ENCODE results near the gene SPATA46. TPM values are rescaled to one million over a fixed set of nuclear protein-coding genes. Genes with fewer than 3 reads are reported as not detected.

SPATA46 gene
- total RNA-seq, 2 experiments from 2014 or later = not detected

- ChIA-PET CTCF (interaction anchor here (0.9 kb wide), 1 partner anchor 14 kb away, joined by 3 read pairs; no protein-coding TSS in a partner anchor), POLR2A (no interaction called here)
- Mint-ChIP-seq H3K9me3 (ENCODE audit: low read depth) (no peaks in the 10 kb centered on the region), H3K4me3 (no peak overlapping the region), H3K27me3 (peaks cover 2% of the 10 kb centered on the region), H3K36me3 (ENCODE audit: low read depth) (no peaks in the 10 kb centered on the region), H3K27ac (no peak overlapping the region), H3K4me1 (no peaks in the 10 kb centered on the region)
- DNase-seq (no peak), ATAC-seq (no peak)
- intact Hi-C loops (cut with DNase I, micrococcal nuclease) = no loop called here
These were observed 34.1 kb downstream of the SPATA46 start for GRCh38 chr1:162342452-162342983.

GRCh38 chr1:162336621-162337285 is 39.9 kb downstream of the SPATA46 start:
- Mint-ChIP-seq H3K4me3 (no peak overlapping the region), H3K27ac (no peak overlapping the region), H3K36me3 (ENCODE audit: low read depth) (no peaks in the 10 kb centered on the region), H3K4me1 (no peaks in the 10 kb centered on the region), H3K27me3 (peaks cover 5% of the 10 kb centered on the region), H3K9me3 (ENCODE audit: low read depth) (no peaks in the 10 kb centered on the region)
- no peak for DNase-seq
- CTCF ChIA-PET = no interaction called here
- POLR2A ChIA-PET = no interaction called here
- ATAC-seq = no peak
- intact Hi-C loops (cut with DNase I, micrococcal nuclease) = no loop called here

GRCh38 chr1:162335126-162335525 is 41.5 kb downstream of the SPATA46 start:
- ChIA-PET POLR2A (no interaction called here), CTCF (interaction anchor here (0.7 kb wide), 1 partner anchor 8 kb away, joined by 3 read pairs; no protein-coding TSS in a partner anchor)
- Mint-ChIP-seq H3K4me1 (no peaks in the 10 kb centered on the region), H3K27ac (no peak overlapping the region), H3K4me3 (no peak overlapping the region), H3K36me3 (ENCODE audit: low read depth) (no peaks in the 10 kb centered on the region), H3K9me3 (ENCODE audit: low read depth) (no peaks in the 10 kb centered on the region), H3K27me3 (peaks cover 6% of the 10 kb centered on the region)
- DNase-seq (no peak), ATAC-seq (no peak)
- intact Hi-C loops (cut with DNase I, micrococcal nuclease) = no loop called here

GRCh38 chr1:162333991-162334390 is 42.7 kb downstream of the SPATA46 start:
- H3K4me1 Mint-ChIP-seq = no peaks in the 10 kb centered on the region
- peaks cover 6% of the 10 kb centered on the region for H3K27me3 Mint-ChIP-seq
- no peak overlapping the region for H3K27ac Mint-ChIP-seq
- ChIA-PET CTCF (no interaction called here), POLR2A (no interaction called here)
- no peaks in the 10 kb centered on the region for H3K9me3 Mint-ChIP-seq (ENCODE audit: low read depth)
- no peak for DNase-seq
- H3K4me3 Mint-ChIP-seq = no peak overlapping the region
- no peak for ATAC-seq
- intact Hi-C loops (cut with DNase I, micrococcal nuclease) = no loop called here
- no peaks in the 10 kb centered on the region for H3K36me3 Mint-ChIP-seq (ENCODE audit: low read depth)

- ATAC-seq = no peak
- H3K9me3 Mint-ChIP-seq (ENCODE audit: low read depth) = no peaks in the 10 kb centered on the region
- no peak overlapping the region for H3K4me3 Mint-ChIP-seq
- H3K27me3 Mint-ChIP-seq = peaks cover 4% of the 10 kb centered on the region
- DNase-seq = no peak
- CTCF ChIA-PET = no interaction called here
- H3K4me1 Mint-ChIP-seq = no peaks in the 10 kb centered on the region
- POLR2A ChIA-PET = no interaction called here
- H3K27ac Mint-ChIP-seq = no peak overlapping the region
- no peaks in the 10 kb centered on the region for H3K36me3 Mint-ChIP-seq (ENCODE audit: low read depth)
- intact Hi-C loops (cut with DNase I, micrococcal nuclease) = no loop called here
These were observed 46.8 kb downstream of the SPATA46 start for GRCh38 chr1:162329826-162330225.

GRCh38 chr1:162328512-162328911 is 48.1 kb downstream of the SPATA46 start:
- Mint-ChIP-seq H3K27me3 (peaks cover 4% of the 10 kb centered on the region), H3K36me3 (ENCODE audit: low read depth) (no peaks in the 10 kb centered on the region), H3K4me3 (no peak overlapping the region), H3K4me1 (no peaks in the 10 kb centered on the region), H3K9me3 (ENCODE audit: low read depth) (no peaks in the 10 kb centered on the region), H3K27ac (no peak overlapping the region)
- ChIA-PET POLR2A (no interaction called here), CTCF (no interaction called here)
- DNase-seq = no peak
- intact Hi-C loops (cut with DNase I, micrococcal nuclease) = no loop called here
- ATAC-seq = no peak

GRCh38 chr1:162327788-162328165 is 48.9 kb downstream of the SPATA46 start:
- H3K4me1 Mint-ChIP-seq = no peaks in the 10 kb centered on the region
- ChIA-PET POLR2A (no interaction called here), CTCF (no interaction called here)
- H3K36me3 Mint-ChIP-seq (ENCODE audit: low read depth) = no peaks in the 10 kb centered on the region
- intact Hi-C loops (cut with DNase I, micrococcal nuclease) = no loop called here
- no peak for ATAC-seq
- H3K27me3 Mint-ChIP-seq = peaks cover 4% of the 10 kb centered on the region
- H3K9me3 Mint-ChIP-seq (ENCODE audit: low read depth) = no peaks in the 10 kb centered on the region
- H3K27ac Mint-ChIP-seq = no peak overlapping the region
- no peak overlapping the region for H3K4me3 Mint-ChIP-seq
- no peak for DNase-seq

GRCh38 chr1:162327144-162327787 is 49.4 kb downstream of the SPATA46 start:
- no peak overlapping the region for H3K4me3 Mint-ChIP-seq
- no peak overlapping the region for H3K27ac Mint-ChIP-seq
- no peaks in the 10 kb centered on the region for H3K36me3 Mint-ChIP-seq (ENCODE audit: low read depth)
- ATAC-seq (no peak), DNase-seq (no peak)
- no peaks in the 10 kb centered on the region for H3K9me3 Mint-ChIP-seq (ENCODE audit: low read depth)
- CTCF ChIA-PET = interaction anchor here (0.9 kb wide), 1 partner anchor 8 kb away, joined by 3 read pairs; no protein-coding TSS in a partner anchor
- intact Hi-C loops (cut with DNase I, micrococcal nuclease) = no loop called here
- H3K27me3 Mint-ChIP-seq = peaks cover 4% of the 10 kb centered on the region
- H3K4me1 Mint-ChIP-seq = no peaks in the 10 kb centered on the region
- POLR2A ChIA-PET = no interaction called here

GRCh38 chr1:162326559-162326958 is 50.1 kb downstream of the SPATA46 start:
- POLR2A ChIA-PET = no interaction called here
- Mint-ChIP-seq H3K9me3 (ENCODE audit: low read depth) (no peaks in the 10 kb centered on the region), H3K36me3 (ENCODE audit: low read depth) (no peaks in the 10 kb centered on the region), H3K27ac (no peak overlapping the region), H3K4me1 (no peaks in the 10 kb centered on the region), H3K27me3 (peaks cover 4% of the 10 kb centered on the region), H3K4me3 (no peak overlapping the region)
- CTCF ChIA-PET = interaction anchor here (0.9 kb wide), 1 partner anchor 9 kb away, joined by 3 read pairs; no protein-coding TSS in a partner anchor
- DNase-seq (no peak), ATAC-seq (no peak)
- intact Hi-C loops (cut with DNase I, micrococcal nuclease) = no loop called here

- H3K9me3 Mint-ChIP-seq (ENCODE audit: low read depth) = no peaks in the 10 kb centered on the region
- peaks cover 7% of the 10 kb centered on the region for H3K27me3 Mint-ChIP-seq
- no peak overlapping the region for H3K4me3 Mint-ChIP-seq
- H3K36me3 Mint-ChIP-seq (ENCODE audit: low read depth) = no peaks in the 10 kb centered on the region
- H3K27ac Mint-ChIP-seq = no peak overlapping the region
- no peak for ATAC-seq
- ChIA-PET CTCF (no interaction called here), POLR2A (interaction anchor here (0.6 kb wide), 1 partner anchor 181 kb away, joined by 13 read pairs; no protein-coding TSS in a partner anchor)
- no peak for DNase-seq
- intact Hi-C loops (cut with DNase I, micrococcal nuclease) = no loop called here
- no peaks in the 10 kb centered on the region for H3K4me1 Mint-ChIP-seq
These were observed 52.3 kb downstream of the SPATA46 start for GRCh38 chr1:162324396-162324795.
